Skeletal muscle tissue (tissue), 4 donors: ENCODE measurements around the gene LOX. TPM values are rescaled to one million over a fixed set of nuclear protein-coding genes. Genes with fewer than 3 reads are reported as not detected.

ENCODE experiments used
- H3K27ac ChIP-seq: one replicate; pipeline ENCODE4 v1.7.0; 2013; ENCODE audit warnings: mild to moderate bottlenecking, low read depth, low read length, inconsistent platforms
- H3K27me3 ChIP-seq, 3 donors: one replicate each; pipeline ENCODE4 v1.7.0; 2013; ENCODE audit warnings: low read length in 3 of 3; ENCODE audit not compliant: control insufficient read depth in 3 of 3, insufficient read depth in 3 of 3
- H3K36me3 ChIP-seq, 3 donors: one replicate each; pipeline ENCODE4 v1.7.0; 2013; ENCODE audit warnings: low read length in 3 of 3; ENCODE audit not compliant: control insufficient read depth in 3 of 3, insufficient read depth in 3 of 3
- H3K4me1 ChIP-seq, 3 donors: one replicate each; pipeline ENCODE4 v1.7.0; 2013; ENCODE audit warnings: low read length in 3 of 3, mild to moderate bottlenecking in 3 of 3; ENCODE audit not compliant: control insufficient read depth in 3 of 3, insufficient read depth in 3 of 3
- H3K4me3 ChIP-seq, 3 donors: one replicate each; pipeline ENCODE4 v1.7.0; 2013; ENCODE audit warnings: low read length in 3 of 3
- H3K9ac ChIP-seq, 3 donors: one replicate each; pipeline ENCODE4 v1.7.0; 2013; ENCODE audit warnings: low read length in 3 of 3, mild to moderate bottlenecking in 3 of 3, moderate library complexity in 2 of 3, low read depth in 1 of 3
- H3K9me3 ChIP-seq, 3 donors: one replicate each; pipeline ENCODE4 v1.7.0; 2013; ENCODE audit warnings: low read length in 3 of 3; ENCODE audit not compliant: control insufficient read depth in 3 of 3
- total RNA-seq: library from RNA; depleted of rRNA; stranded (reverse); fragments of >200 nt; gene quantifications from one replicate; pipeline ENCODE4 v1.2.3, GENCODE V29; 2014
- donor health status: Osteomylitis.

Gene LOX
- total RNA-seq, 1 donor from 2014 or later = 50.1 TPM

- Histone ChIP-seq H3K27me3 (no peaks in the 10 kb centered on the region), H3K36me3 (no peaks in the 10 kb centered on the region), H3K4me3 (no peak overlapping the region), H3K9me3 (no peaks in the 10 kb centered on the region), H3K9ac (no peak overlapping the region), H3K27ac (no peak overlapping the region), H3K4me1 (no peaks in the 10 kb centered on the region)
Observed at GRCh38 chr5:122118356-122118948, 40.4 kb upstream of the LOX start.

GRCh38 chr5:122114501-122114900, 36.4 kb upstream of the LOX start:
- Histone ChIP-seq H3K4me3 (no peak overlapping the region), H3K4me1 (no peaks in the 10 kb centered on the region), H3K9ac (no peak overlapping the region), H3K9me3 (no peaks in the 10 kb centered on the region), H3K27ac (no peak overlapping the region), H3K27me3 (no peaks in the 10 kb centered on the region), H3K36me3 (no peaks in the 10 kb centered on the region)

- no peaks in the 10 kb centered on the region for H3K36me3 ChIP-seq
- no peaks in the 10 kb centered on the region for H3K27me3 ChIP-seq
- H3K4me1 ChIP-seq = no peaks in the 10 kb centered on the region
- H3K9me3 ChIP-seq = no peaks in the 10 kb centered on the region
- H3K27ac ChIP-seq = no peak overlapping the region
- H3K4me3 ChIP-seq = no peak overlapping the region
- H3K9ac ChIP-seq = no peak overlapping the region
Observed at GRCh38 chr5:122112733-122113558, 34.9 kb upstream of the LOX start.

DNA sequence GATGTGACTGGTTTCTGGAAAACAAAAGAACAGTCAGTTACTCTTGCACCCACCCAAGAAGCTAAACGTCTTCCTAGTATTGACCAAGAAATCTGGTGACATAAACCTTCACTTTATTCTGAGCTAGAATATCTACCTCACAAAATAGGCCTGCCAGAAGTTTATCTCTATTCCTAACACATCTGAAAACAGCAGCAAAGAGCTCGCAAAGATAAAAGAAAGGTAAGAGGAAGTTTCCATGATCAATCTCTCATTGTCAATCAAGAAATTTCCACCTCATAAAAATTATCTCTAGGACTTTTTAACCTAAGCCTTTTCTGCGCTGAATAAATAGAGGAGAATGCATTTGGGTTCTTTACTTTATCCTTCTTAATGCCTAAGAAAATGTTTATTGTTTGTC, 34.0 kb upstream of the LOX start:
- H3K9me3 ChIP-seq = no peaks in the 10 kb centered on the region
- H3K27me3 ChIP-seq = no peaks in the 10 kb centered on the region
- H3K4me1 ChIP-seq = no peaks in the 10 kb centered on the region
- H3K27ac ChIP-seq = no peak overlapping the region
- H3K9ac ChIP-seq = no peak overlapping the region
- no peaks in the 10 kb centered on the region for H3K36me3 ChIP-seq
- no peak overlapping the region for H3K4me3 ChIP-seq

DNA sequence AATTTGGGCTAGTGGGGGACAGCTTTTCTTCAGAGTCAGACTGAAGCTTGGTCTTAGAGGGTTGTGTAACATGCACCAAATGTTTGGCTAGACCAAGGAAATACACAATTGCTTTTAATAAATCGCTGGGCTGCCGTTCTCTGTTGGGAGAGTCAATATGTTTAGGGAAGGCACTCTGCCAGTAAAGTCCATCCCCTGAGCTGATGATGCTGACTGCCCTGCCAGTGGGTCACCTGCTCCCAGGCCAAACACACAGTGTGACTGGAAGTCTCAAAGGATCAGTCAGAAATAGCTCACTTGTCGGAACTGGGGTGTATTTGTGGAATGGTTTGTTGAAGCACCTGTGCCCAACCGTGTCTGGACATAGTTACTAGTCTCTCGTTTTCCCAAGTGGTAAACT, 33.4 kb upstream of the LOX start:
- Histone ChIP-seq H3K36me3 (no peaks in the 10 kb centered on the region), H3K4me3 (no peak overlapping the region), H3K27me3 (no peaks in the 10 kb centered on the region), H3K9me3 (no peaks in the 10 kb centered on the region), H3K9ac (no peak overlapping the region), H3K4me1 (no peaks in the 10 kb centered on the region), H3K27ac (no peak overlapping the region)

- no peaks in the 10 kb centered on the region for H3K4me1 ChIP-seq
- no peaks in the 10 kb centered on the region for H3K9me3 ChIP-seq
- no peak overlapping the region for H3K9ac ChIP-seq
- no peak overlapping the region for H3K4me3 ChIP-seq
- H3K36me3 ChIP-seq = no peaks in the 10 kb centered on the region
- no peak overlapping the region for H3K27ac ChIP-seq
- no peaks in the 10 kb centered on the region for H3K27me3 ChIP-seq
Observed at GRCh38 chr5:122110987-122111386, 32.9 kb upstream of the LOX start.

DNA sequence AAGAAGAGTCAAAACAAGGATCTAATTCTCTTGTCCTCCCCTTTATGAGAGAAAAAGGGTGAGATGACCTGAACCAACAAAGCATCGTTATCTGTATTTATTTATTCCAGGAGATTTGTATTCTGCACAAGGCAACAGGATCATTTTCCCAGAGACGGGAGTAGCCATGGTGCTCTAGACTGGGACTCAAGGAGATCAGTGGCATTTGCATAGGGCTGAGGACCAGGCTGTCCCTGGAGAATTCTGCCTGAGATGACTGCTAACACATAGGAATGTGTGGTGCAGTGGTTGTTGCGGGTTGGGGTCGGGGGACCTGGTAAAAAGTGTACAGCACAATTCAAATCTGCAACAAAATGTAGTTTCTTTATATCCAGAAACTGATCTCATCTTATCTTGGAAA, 29.0 kb upstream of the LOX start:
- Histone ChIP-seq H3K4me1 (no peaks in the 10 kb centered on the region), H3K27ac (no peak overlapping the region), H3K9ac (no peak overlapping the region), H3K27me3 (no peaks in the 10 kb centered on the region), H3K36me3 (no peaks in the 10 kb centered on the region), H3K9me3 (no peaks in the 10 kb centered on the region), H3K4me3 (no peak overlapping the region)

- H3K27ac ChIP-seq = no peak overlapping the region
- H3K36me3 ChIP-seq = no peaks in the 10 kb centered on the region
- no peaks in the 10 kb centered on the region for H3K4me1 ChIP-seq
- no peaks in the 10 kb centered on the region for H3K27me3 ChIP-seq
- no peaks in the 10 kb centered on the region for H3K9me3 ChIP-seq
- H3K4me3 ChIP-seq = no peak overlapping the region
- no peak overlapping the region for H3K9ac ChIP-seq
Observed at GRCh38 chr5:122105909-122106308, 27.9 kb upstream of the LOX start.

DNA sequence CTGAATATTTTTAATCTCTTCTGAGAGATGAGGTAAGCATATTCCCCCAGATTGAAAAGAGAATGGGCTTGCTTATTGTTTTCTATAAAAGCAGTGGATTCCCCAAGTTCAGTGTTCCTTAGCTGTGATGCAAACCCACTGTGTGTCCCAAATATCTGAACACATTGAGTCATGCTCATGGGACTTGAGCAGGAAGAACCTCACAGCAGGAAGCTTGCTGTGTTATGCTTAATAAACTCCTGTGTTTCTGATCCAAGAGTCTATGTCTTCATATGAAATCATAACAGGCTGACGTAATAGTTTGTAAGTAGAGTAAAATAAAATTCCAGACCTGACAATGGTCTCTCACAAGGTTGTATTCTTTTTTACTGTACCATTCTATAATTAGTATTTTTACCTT, 24.8 kb upstream of the LOX start:
- Histone ChIP-seq H3K36me3 (no peaks in the 10 kb centered on the region), H3K4me1 (no peaks in the 10 kb centered on the region), H3K4me3 (no peak overlapping the region), H3K27me3 (no peaks in the 10 kb centered on the region), H3K9ac (no peak overlapping the region), H3K9me3 (no peaks in the 10 kb centered on the region), H3K27ac (no peak overlapping the region)

DNA sequence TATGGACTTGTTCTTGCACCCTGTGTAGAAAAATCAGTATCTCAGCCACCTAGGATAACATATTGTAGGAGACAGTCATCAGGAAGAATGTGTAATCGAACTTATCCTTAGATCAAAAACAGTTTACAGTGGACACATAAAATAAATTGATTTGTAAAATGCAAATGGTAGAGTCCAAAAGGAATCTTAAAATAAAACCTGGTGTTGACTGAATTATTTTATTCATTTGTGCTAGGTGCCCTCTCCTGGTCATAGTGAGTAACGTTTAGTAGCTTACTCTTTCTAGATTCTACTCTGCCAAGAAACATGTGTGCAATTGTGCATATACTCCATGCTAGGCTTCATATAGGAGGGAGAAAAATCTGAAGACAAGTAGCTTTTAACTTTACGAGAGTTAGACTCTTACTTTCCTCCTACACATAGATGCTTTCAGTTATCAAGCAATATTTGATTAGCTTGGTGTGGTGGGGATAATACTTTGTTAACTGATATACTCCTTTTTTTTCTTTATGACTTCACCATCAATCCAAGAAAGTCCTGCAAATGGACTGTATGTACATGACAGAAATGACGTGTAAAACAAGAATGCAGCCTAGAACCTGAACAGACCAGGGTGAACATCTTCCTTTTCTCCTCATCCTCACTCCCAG, 23.7 kb upstream of the LOX start:
- H3K36me3 ChIP-seq = no peaks in the 10 kb centered on the region
- no peak overlapping the region for H3K4me3 ChIP-seq
- no peaks in the 10 kb centered on the region for H3K9me3 ChIP-seq
- no peak overlapping the region for H3K27ac ChIP-seq
- H3K9ac ChIP-seq = no peak overlapping the region
- no peaks in the 10 kb centered on the region for H3K4me1 ChIP-seq
- H3K27me3 ChIP-seq = no peaks in the 10 kb centered on the region
